ENCODE measurements around the gene RBM17. TPM values are rescaled to one million over a fixed set of nuclear protein-coding genes. Genes with fewer than 3 reads are reported as not detected.

RBM17 gene
- total RNA-seq, 1 experiment from 2014 or later: 65.4 TPM

GRCh38 chr10:6148251-6148701, 59.4 kb downstream of the RBM17 start:
- Histone ChIP-seq H3K36me3 (ENCODE audit: control insufficient read depth, insufficient read depth, low read length) (no peaks in the 10 kb centered on the region; the same call in 1 of the 2 replicates), H3K27ac (ENCODE audit: low read length) (no peak overlapping the region), H3K9me3 (ENCODE audit: control insufficient read depth, insufficient read depth, low read depth, low read length) (no peaks in the 10 kb centered on the region), H3K4me1 (ENCODE audit: control insufficient read depth, insufficient read depth, low read length) (peaks cover 6% of the 10 kb centered on the region), H3K27me3 (ENCODE audit: control insufficient read depth, insufficient read depth, low read length) (no peaks in the 10 kb centered on the region), H3K4me3 (ENCODE audit: low read depth in 2 of 2, low read length in 2 of 2) (no peak overlapping the region)
- DNase-seq (ENCODE audit: low read depth, low spot score) (no peak), ATAC-seq (no peak)
- ChIA-PET POLR2A (no interaction called here), CTCF (no interaction called here)
- no TSS peak for BruUV-seq (replicated peaks)
- TF ChIP-seq TCF7L2 (IDR thresholded peaks at IDR 0.05; ENCODE audit: low read depth, low read length) (no peak), REST (IDR thresholded peaks at IDR 0.05; ENCODE audit: insufficient read depth in 1 of 2, low read depth in 2 of 2, low read length in 1 of 2) (no peak), SIN3A (IDR thresholded peaks at IDR 0.05; ENCODE audit: borderline replicate concordance, insufficient read depth, low read depth, low read length) (no peak), POLR2AphosphoS5 (IDR thresholded peaks at IDR 0.05; ENCODE audit: low read depth, low read length) (no peak)
- TF ChIP-seq, protein P1, sequence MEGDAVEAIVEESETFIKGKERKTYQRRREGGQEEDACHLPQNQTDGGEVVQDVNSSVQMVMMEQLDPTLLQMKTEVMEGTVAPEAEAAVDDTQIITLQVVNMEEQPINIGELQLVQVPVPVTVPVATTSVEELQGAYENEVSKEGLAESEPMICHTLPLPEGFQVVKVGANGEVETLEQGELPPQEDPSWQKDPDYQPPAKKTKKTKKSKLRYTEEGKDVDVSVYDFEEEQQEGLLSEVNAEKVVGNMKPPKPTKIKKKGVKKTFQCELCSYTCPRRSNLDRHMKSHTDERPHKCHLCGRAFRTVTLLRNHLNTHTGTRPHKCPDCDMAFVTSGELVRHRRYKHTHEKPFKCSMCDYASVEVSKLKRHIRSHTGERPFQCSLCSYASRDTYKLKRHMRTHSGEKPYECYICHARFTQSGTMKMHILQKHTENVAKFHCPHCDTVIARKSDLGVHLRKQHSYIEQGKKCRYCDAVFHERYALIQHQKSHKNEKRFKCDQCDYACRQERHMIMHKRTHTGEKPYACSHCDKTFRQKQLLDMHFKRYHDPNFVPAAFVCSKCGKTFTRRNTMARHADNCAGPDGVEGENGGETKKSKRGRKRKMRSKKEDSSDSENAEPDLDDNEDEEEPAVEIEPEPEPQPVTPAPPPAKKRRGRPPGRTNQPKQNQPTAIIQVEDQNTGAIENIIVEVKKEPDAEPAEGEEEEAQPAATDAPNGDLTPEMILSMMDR (IDR thresholded peaks at IDR 0.05): no peak
- intact Hi-C loops (cut with micrococcal nuclease; ENCODE audit: unreplicated experiment): loop anchor here (5.0 kb wide), 1 partner anchor 54 kb away; the partner anchor contains the start of gene PFKFB3
- in situ Hi-C loops (cut with HindIII; ENCODE audit: low pct_unique_long_range_greater_than_20kb, low sequenced_read_pairs): no loop called here

DNA sequence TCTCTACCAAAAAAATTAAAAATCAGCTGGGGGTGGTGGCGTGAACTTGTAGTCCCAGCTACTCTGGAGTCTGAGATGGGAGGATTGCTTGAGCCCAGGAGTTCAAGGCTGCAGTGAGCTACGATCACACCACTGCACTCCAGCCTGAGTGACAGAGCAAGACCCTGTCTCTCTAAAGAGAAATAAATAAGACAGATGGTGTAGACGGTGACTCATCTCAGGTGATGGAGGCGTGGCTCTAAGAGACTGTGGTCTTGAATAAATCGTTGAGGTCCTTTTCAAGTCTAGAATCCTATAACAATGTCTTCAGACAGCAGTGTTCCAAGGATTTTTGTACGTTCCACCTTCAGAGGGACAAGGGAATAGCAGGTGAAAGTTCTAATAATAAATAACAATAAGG, 60.1 kb downstream of the RBM17 start:
- Histone ChIP-seq H3K4me1 (ENCODE audit: control insufficient read depth, insufficient read depth, low read length) (peaks cover 6% of the 10 kb centered on the region), H3K27ac (ENCODE audit: low read length) (no peak overlapping the region), H3K27me3 (ENCODE audit: control insufficient read depth, insufficient read depth, low read length) (no peaks in the 10 kb centered on the region), H3K9me3 (ENCODE audit: control insufficient read depth, insufficient read depth, low read depth, low read length) (no peaks in the 10 kb centered on the region), H3K36me3 (ENCODE audit: control insufficient read depth, insufficient read depth, low read length) (no peaks in the 10 kb centered on the region; the same call in 1 of the 2 replicates), H3K4me3 (ENCODE audit: low read depth in 2 of 2, low read length in 2 of 2) (no peak overlapping the region)
- DNase-seq (ENCODE audit: low read depth, low spot score): no peak
- no TSS peak for BruUV-seq (replicated peaks)
- POLR2A ChIA-PET: no interaction called here
- CTCF ChIA-PET: no interaction called here
- TF ChIP-seq, protein P1 (IDR thresholded peaks at IDR 0.05): no peak
- TF ChIP-seq SIN3A (IDR thresholded peaks at IDR 0.05; ENCODE audit: borderline replicate concordance, insufficient read depth, low read depth, low read length) (no peak), POLR2AphosphoS5 (IDR thresholded peaks at IDR 0.05; ENCODE audit: low read depth, low read length) (no peak), TCF7L2 (IDR thresholded peaks at IDR 0.05; ENCODE audit: low read depth, low read length) (no peak), REST (IDR thresholded peaks at IDR 0.05; ENCODE audit: insufficient read depth in 1 of 2, low read depth in 2 of 2, low read length in 1 of 2) (no peak)
- in situ Hi-C loops (cut with HindIII; ENCODE audit: low pct_unique_long_range_greater_than_20kb, low sequenced_read_pairs) (no loop called here), intact Hi-C loops (cut with micrococcal nuclease; ENCODE audit: unreplicated experiment) (loop anchor here (5.0 kb wide), 1 partner anchor 53 kb away; the partner anchor contains the start of gene PFKFB3)
- no peak for ATAC-seq

All from Panc1 (cell line).